GM10266 (cell line): ENCODE data around the gene ERVFRD-1.
"Not testable (repeated sequence)": the region's sequence is repeated elsewhere in the genome, so short reads cannot be mapped to it uniquely, and the experiment has no call there.

ENCODE experiments used
- DNase-seq: peaks from one replicate; pipeline ENCODE4 v3.0.0; 2012; ENCODE audit errors: extremely low spot score
- CTCF ChIP-seq: IDR thresholded peaks from 2 replicates; pipeline ENCODE4 v1.5.1; 2012; ENCODE audit warnings: mild to moderate bottlenecking, low read depth; ENCODE audit not compliant: control insufficient read depth, insufficient read depth; ENCODE audit errors: missing control alignments

Gene ERVFRD-1

GRCh38 chr6:11089695-11090094 lies 21.8 kb downstream of the ERVFRD-1 start:
- DNase-seq = no peak
- no peak for TF ChIP-seq CTCF

- not testable (repeated sequence) for DNase-seq
Observed at GRCh38 chr6:11087141-11087812, 24.2 kb downstream of the ERVFRD-1 start.

GRCh38 chr6:11085758-11086435 lies 25.6 kb downstream of the ERVFRD-1 start:
- DNase-seq = no peak
- no peak for TF ChIP-seq CTCF

- no peak for DNase-seq
- no peak for TF ChIP-seq CTCF
Observed at GRCh38 chr6:11083956-11084355, 27.6 kb downstream of the ERVFRD-1 start.

- no peak for DNase-seq
- TF ChIP-seq CTCF = no peak
Observed at GRCh38 chr6:11083491-11083890, 28.0 kb downstream of the ERVFRD-1 start.

- TF ChIP-seq CTCF = no peak
Observed at GRCh38 chr6:11080296-11080695, 31.2 kb downstream of the ERVFRD-1 start.

GRCh38 chr6:11078266-11078665 lies 33.3 kb downstream of the ERVFRD-1 start:
- no peak for TF ChIP-seq CTCF
- DNase-seq = no peak

More at GRCh38 chr6:11080296-11080695, 31.2 kb downstream of the ERVFRD-1 start:
- no peak for DNase-seq

GRCh38 chr6:11076540-11076939 lies 35.0 kb downstream of the ERVFRD-1 start:
- TF ChIP-seq CTCF = no peak
- DNase-seq = no peak
